WTC11 (cell line): ENCODE measurements around the gene WDR45. TPM values are rescaled to one million over a fixed set of nuclear protein-coding genes. Genes with fewer than 3 reads are reported as not detected.

ENCODE experiments used
- ATAC-seq: fragments of 200-7000 bp; cut with Tn5 transposase; 2 replicates; pipeline ENCODE4 v1.10.0; 2021; ENCODE audit warnings: mild to moderate bottlenecking, moderate library complexity
- CTCF ChIA-PET: fragments of 300-600 bp; sonication (Branson Sonifier 250); formaldehyde crosslinking; loops from one replicate; lab custom pipeline; 2021; ENCODE audit warnings: antibody characterized with exemption; lab: Charles Lee
- POLR2A ChIA-PET: fragments of 350-600 bp; sonication (Branson Sonifier 250); formaldehyde crosslinking; loops from one replicate; lab custom pipeline; 2021; ENCODE audit warnings: antibody characterized with exemption; lab: Charles Lee
- DNase-seq: peaks from one replicate; pipeline ENCODE4 v3.0.0; 2021; ENCODE audit warnings: low spot score
- H3K27ac Mint-ChIP-seq: 2 replicates; pipeline ENCODE4 v1.8.0; 2021; ENCODE audit warnings: mixed read lengths
- H3K27me3 Mint-ChIP-seq: 2 replicates; pipeline ENCODE4 v1.8.0; 2021; ENCODE audit warnings: low read depth, mild to moderate bottlenecking, moderate library complexity, mixed read lengths
- H3K36me3 Mint-ChIP-seq: 2 replicates; pipeline ENCODE4 v1.8.0; 2021; ENCODE audit warnings: mixed read lengths
- H3K4me1 Mint-ChIP-seq: 2 replicates; pipeline ENCODE4 v1.8.0; 2022; ENCODE audit warnings: mixed read lengths
- H3K4me3 Mint-ChIP-seq: 2 replicates; pipeline ENCODE4 v1.8.0; 2021; ENCODE audit warnings: mild to moderate bottlenecking, moderate library complexity, mixed read lengths
- H3K9me3 Mint-ChIP-seq: 2 replicates; pipeline ENCODE4 v1.8.0; 2021; ENCODE audit warnings: mixed read lengths
- ATF1 ChIP-seq: sonication (generic); formaldehyde crosslinking; IDR thresholded peaks from 2 replicates; pipeline ENCODE4 v1.8.1; 2023; ENCODE audit warnings: mild to moderate bottlenecking, moderate library complexity, missing genetic modification reagents
- CBFB ChIP-seq: sonication (generic); formaldehyde crosslinking; IDR thresholded peaks from 2 replicates; pipeline ENCODE4 v1.8.1; 2022; ENCODE audit warnings: mild to moderate bottlenecking, low read depth, missing genetic modification reagents
- ELF4 ChIP-seq: sonication (generic); formaldehyde crosslinking; IDR thresholded peaks from 2 replicates; pipeline ENCODE4 v1.8.1; 2022; ENCODE audit warnings: low read depth, mild to moderate bottlenecking, moderate library complexity, missing genetic modification reagents
- ESRRA ChIP-seq: sonication (generic); formaldehyde crosslinking; IDR thresholded peaks from 2 replicates; pipeline ENCODE4 v1.8.1; 2022; ENCODE audit warnings: mild to moderate bottlenecking, missing genetic modification reagents, borderline replicate concordance
- GABPB1 ChIP-seq: sonication (generic); formaldehyde crosslinking; IDR thresholded peaks from 2 replicates; pipeline ENCODE4 v1.8.1; 2023; ENCODE audit warnings: mild to moderate bottlenecking, missing genetic modification reagents
- JAZF1 ChIP-seq: fragments of 250-450 bp; sonication (Bioruptor Pico); IDR thresholded peaks from 2 replicates; pipeline ENCODE4 v1.9.0; 2021; ENCODE audit warnings: moderate library complexity, mild to moderate bottlenecking, inconsistent platforms
- JUN ChIP-seq: sonication (generic); formaldehyde crosslinking; IDR thresholded peaks from 2 replicates; pipeline ENCODE4 v1.8.0; 2023; ENCODE audit warnings: mild to moderate bottlenecking, missing genetic modification reagents
- MXD4 ChIP-seq: fragments of 250-450 bp; sonication (Bioruptor Pico); IDR thresholded peaks from 2 replicates; pipeline ENCODE4 v1.8.0; 2021; ENCODE audit warnings: mild to moderate bottlenecking, moderate library complexity, borderline replicate concordance
- MYBL2 ChIP-seq: sonication (generic); formaldehyde crosslinking; IDR thresholded peaks from 2 replicates; pipeline ENCODE4 v1.8.1; 2023; ENCODE audit warnings: mild to moderate bottlenecking, moderate library complexity, missing genetic modification reagents
- NFE2L1 ChIP-seq: sonication (generic); formaldehyde crosslinking; IDR thresholded peaks from 2 replicates; pipeline ENCODE4 v1.8.1; 2023; ENCODE audit warnings: missing genetic modification reagents
- NR1H2 ChIP-seq: sonication (generic); formaldehyde crosslinking; IDR thresholded peaks from 2 replicates; pipeline ENCODE4 v1.9.0; 2021; ENCODE audit warnings: mild to moderate bottlenecking, moderate library complexity, missing genetic modification reagents
- SP1 ChIP-seq: sonication (generic); formaldehyde crosslinking; conservative IDR thresholded peaks from 2 replicates; pipeline ENCODE4 v1.8.1; 2022; ENCODE audit warnings: missing genetic modification reagents
- ZNF138 ChIP-seq: sonication (generic); formaldehyde crosslinking; conservative IDR thresholded peaks from 2 replicates; pipeline ENCODE4 v1.8.1; 2022; ENCODE audit warnings: mild to moderate bottlenecking, moderate library complexity, missing genetic modification reagents
- ZNF317 ChIP-seq: sonication (generic); formaldehyde crosslinking; IDR thresholded peaks from 2 replicates; pipeline ENCODE4 v1.8.1; 2023; ENCODE audit warnings: low read depth, mild to moderate bottlenecking, moderate library complexity, missing genetic modification reagents, borderline replicate concordance
- ZNF416 ChIP-seq: fragments of 250-450 bp; sonication (Bioruptor Pico); IDR thresholded peaks from 2 replicates; pipeline ENCODE4 v1.9.0; 2021; ENCODE audit warnings: mild to moderate bottlenecking, inconsistent platforms
- ZNF423 ChIP-seq: fragments of 250-450 bp; sonication (Bioruptor Pico); IDR thresholded peaks from 2 replicates; pipeline ENCODE4 v2.1.2; 2022; ENCODE audit warnings: mild to moderate bottlenecking, moderate library complexity
- total RNA-seq: library from RNA; stranded (reverse); gene quantifications from 3 replicates; pipeline ENCODE4 v1.2.3, GENCODE V29; 2021
- TF ChIP-seq, protein P1 (sequence below): fragments of 250-450 bp; sonication (Bioruptor Pico); IDR thresholded peaks from 2 replicates; pipeline ENCODE4 v1.9.0; 2021; ENCODE audit warnings: mild to moderate bottlenecking, borderline replicate concordance
- TF ChIP-seq, protein P2 (sequence below): sonication (generic); formaldehyde crosslinking; IDR thresholded peaks from 2 replicates; pipeline ENCODE4 v1.8.0; 2022; ENCODE audit warnings: missing genetic modification reagents
- TF ChIP-seq, protein P3 (sequence below): sonication (generic); formaldehyde crosslinking; IDR thresholded peaks from 2 replicates; pipeline ENCODE4 v1.8.1; 2023; ENCODE audit warnings: mild to moderate bottlenecking, missing genetic modification reagents, moderate library complexity
- TF ChIP-seq, protein P4 (sequence below): sonication (generic); formaldehyde crosslinking; IDR thresholded peaks from 2 replicates; pipeline ENCODE4 v1.8.0; 2023; ENCODE audit warnings: missing genetic modification reagents, mild to moderate bottlenecking, borderline replicate concordance
- TF ChIP-seq, protein P5 (sequence below): sonication (generic); formaldehyde crosslinking; IDR thresholded peaks from 2 replicates; pipeline ENCODE4 v1.8.0; 2022; ENCODE audit warnings: mild to moderate bottlenecking, missing genetic modification reagents

Gene WDR45
- total RNA-seq, 1 experiment from 2014 or later = 23.9 TPM

DNA sequence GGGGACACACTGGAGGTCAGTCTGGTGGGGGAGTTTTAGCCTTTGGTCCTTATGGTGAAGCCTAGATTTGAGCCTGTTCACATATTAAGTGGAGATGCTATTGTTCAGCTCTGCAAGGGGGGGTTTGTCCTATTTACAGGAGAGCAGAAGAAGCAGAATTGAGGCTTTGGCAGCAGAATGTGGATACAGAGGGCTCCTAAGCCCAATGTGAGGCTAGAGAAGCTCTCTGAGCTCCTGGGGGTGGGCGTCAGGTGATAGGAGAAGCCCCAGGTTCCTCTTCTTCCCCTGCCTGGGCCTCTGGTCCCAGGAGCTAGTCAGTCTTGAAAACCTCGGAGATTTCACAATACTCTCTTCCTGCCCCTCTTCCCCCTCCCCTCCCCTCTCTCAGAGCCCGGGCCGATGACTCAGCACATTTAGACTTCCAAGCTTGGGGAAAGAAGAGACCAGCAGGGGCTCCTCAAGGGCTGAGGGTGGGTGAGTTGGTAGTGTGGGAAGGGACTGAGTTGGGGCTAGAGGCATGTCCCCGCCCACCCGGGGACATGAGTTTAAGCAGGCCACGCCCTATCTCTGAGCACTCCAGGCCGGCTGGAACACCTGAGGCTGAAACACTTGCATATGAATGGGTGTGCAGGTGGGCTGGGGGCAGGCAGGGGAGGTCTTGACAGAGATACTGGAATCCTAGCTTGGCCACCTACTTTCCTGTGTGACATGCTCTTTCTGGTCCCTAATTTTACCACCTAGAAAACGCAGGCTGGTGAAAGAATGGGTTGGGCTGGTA is 39.9 kb downstream of the WDR45 start:
- peak; percentile 72 for ATAC-seq
- Mint-ChIP-seq H3K27ac (peak overlapping the region; percentile 100), H3K36me3 (peaks cover 24% of the 10 kb centered on the region), H3K27me3 (no peaks in the 10 kb centered on the region), H3K4me1 (peaks cover 29% of the 10 kb centered on the region), H3K9me3 (no peaks in the 10 kb centered on the region), H3K4me3 (peak overlapping the region; percentile 88)
- peak; percentile 85 for DNase-seq
- TF ChIP-seq MYBL2 (CRISPR knock-in tag) (no peak), JAZF1 (no peak), CBFB (CRISPR knock-in tag) (no peak), SP1 (CRISPR knock-in tag) (peak; percentile 36; the same call in 1 of the 2 replicates), NR1H2 (CRISPR knock-in tag) (no peak), ZNF423 (CRISPR knock-in tag) (peak; percentile 41; the same call in 1 of the 2 replicates), NFE2L1 (peak; percentile 83)
- TF ChIP-seq, protein P1, sequence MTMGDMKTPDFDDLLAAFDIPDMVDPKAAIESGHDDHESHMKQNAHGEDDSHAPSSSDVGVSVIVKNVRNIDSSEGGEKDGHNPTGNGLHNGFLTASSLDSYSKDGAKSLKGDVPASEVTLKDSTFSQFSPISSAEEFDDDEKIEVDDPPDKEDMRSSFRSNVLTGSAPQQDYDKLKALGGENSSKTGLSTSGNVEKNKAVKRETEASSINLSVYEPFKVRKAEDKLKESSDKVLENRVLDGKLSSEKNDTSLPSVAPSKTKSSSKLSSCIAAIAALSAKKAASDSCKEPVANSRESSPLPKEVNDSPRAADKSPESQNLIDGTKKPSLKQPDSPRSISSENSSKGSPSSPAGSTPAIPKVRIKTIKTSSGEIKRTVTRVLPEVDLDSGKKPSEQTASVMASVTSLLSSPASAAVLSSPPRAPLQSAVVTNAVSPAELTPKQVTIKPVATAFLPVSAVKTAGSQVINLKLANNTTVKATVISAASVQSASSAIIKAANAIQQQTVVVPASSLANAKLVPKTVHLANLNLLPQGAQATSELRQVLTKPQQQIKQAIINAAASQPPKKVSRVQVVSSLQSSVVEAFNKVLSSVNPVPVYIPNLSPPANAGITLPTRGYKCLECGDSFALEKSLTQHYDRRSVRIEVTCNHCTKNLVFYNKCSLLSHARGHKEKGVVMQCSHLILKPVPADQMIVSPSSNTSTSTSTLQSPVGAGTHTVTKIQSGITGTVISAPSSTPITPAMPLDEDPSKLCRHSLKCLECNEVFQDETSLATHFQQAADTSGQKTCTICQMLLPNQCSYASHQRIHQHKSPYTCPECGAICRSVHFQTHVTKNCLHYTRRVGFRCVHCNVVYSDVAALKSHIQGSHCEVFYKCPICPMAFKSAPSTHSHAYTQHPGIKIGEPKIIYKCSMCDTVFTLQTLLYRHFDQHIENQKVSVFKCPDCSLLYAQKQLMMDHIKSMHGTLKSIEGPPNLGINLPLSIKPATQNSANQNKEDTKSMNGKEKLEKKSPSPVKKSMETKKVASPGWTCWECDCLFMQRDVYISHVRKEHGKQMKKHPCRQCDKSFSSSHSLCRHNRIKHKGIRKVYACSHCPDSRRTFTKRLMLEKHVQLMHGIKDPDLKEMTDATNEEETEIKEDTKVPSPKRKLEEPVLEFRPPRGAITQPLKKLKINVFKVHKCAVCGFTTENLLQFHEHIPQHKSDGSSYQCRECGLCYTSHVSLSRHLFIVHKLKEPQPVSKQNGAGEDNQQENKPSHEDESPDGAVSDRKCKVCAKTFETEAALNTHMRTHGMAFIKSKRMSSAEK = no peak
- TF ChIP-seq, protein P2, sequence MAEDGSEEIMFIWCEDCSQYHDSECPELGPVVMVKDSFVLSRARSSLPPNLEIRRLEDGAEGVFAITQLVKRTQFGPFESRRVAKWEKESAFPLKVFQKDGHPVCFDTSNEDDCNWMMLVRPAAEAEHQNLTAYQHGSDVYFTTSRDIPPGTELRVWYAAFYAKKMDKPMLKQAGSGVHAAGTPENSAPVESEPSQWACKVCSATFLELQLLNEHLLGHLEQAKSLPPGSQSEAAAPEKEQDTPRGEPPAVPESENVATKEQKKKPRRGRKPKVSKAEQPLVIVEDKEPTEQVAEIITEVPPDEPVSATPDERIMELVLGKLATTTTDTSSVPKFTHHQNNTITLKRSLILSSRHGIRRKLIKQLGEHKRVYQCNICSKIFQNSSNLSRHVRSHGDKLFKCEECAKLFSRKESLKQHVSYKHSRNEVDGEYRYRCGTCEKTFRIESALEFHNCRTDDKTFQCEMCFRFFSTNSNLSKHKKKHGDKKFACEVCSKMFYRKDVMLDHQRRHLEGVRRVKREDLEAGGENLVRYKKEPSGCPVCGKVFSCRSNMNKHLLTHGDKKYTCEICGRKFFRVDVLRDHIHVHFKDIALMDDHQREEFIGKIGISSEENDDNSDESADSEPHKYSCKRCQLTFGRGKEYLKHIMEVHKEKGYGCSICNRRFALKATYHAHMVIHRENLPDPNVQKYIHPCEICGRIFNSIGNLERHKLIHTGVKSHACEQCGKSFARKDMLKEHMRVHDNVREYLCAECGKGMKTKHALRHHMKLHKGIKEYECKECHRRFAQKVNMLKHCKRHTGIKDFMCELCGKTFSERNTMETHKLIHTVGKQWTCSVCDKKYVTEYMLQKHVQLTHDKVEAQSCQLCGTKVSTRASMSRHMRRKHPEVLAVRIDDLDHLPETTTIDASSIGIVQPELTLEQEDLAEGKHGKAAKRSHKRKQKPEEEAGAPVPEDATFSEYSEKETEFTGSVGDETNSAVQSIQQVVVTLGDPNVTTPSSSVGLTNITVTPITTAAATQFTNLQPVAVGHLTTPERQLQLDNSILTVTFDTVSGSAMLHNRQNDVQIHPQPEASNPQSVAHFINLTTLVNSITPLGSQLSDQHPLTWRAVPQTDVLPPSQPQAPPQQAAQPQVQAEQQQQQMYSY = no peak
- CTCF ChIA-PET = interaction anchor here (0.9 to 2.5 kb wide), 5 partner anchors 38 to 116 kb away, joined by 3 to 13 read pairs (median 3); partner anchors contain the start of genes GRIPAP1 and KCND1
- POLR2A ChIA-PET = interaction anchor here (0.7 to 2.2 kb wide), 3 partner anchors 9 to 37 kb away, joined by 3 to 8 read pairs (median 4); no protein-coding TSS in a partner anchor

DNA sequence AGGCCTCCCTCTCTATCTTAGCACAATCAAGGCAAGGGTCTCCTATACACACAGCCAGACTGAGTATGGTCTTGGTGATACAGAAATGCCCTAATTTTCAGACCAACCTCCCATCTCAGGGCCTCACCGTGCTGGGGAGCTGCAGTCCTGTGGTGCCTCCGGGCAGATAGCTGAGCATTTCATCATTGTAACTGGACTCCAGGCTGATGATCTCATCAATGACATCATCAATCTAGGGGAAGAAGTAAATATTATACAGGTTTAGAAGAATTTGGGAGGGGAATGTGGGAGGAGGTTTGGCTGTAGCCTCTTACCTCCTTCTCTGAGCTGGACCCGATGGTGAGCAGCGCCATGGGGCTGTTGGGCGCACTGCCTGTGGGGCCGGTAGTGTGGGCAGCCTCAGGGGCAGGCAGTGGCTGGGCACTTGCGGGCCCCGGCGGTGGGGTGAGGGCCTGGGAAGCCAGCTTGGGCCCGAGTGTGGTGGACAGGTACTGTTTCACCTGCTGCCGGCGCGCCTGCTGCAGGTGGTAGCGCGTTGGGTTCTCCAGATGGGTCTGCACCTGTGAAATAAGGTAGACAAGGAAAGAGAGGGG is 41.7 kb downstream of the WDR45 start:
- POLR2A ChIA-PET = no interaction called here
- peaks cover 41% of the 10 kb centered on the region for H3K36me3 Mint-ChIP-seq
- peaks cover 22% of the 10 kb centered on the region for H3K4me1 Mint-ChIP-seq
- H3K27ac Mint-ChIP-seq = peak overlapping the region; percentile 87; the same call in 1 of the 2 replicates
- no peak for DNase-seq
- H3K4me3 Mint-ChIP-seq = no peak overlapping the region
- TF ChIP-seq ATF1 (no peak), ZNF317 (no peak), ZNF423 (CRISPR knock-in tag) (no peak), ZNF416 (CRISPR knock-in tag) (no peak), JUN (no peak), MXD4 (no peak), GABPB1 (CRISPR knock-in tag) (no peak), ESRRA (no peak), ZNF138 (CRISPR knock-in tag) (no peak), ELF4 (CRISPR knock-in tag) (no peak)
- TF ChIP-seq, protein P3, sequence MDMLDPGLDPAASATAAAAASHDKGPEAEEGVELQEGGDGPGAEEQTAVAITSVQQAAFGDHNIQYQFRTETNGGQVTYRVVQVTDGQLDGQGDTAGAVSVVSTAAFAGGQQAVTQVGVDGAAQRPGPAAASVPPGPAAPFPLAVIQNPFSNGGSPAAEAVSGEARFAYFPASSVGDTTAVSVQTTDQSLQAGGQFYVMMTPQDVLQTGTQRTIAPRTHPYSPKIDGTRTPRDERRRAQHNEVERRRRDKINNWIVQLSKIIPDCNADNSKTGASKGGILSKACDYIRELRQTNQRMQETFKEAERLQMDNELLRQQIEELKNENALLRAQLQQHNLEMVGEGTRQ (CRISPR knock-in tag) = no peak
- TF ChIP-seq, protein P4, sequence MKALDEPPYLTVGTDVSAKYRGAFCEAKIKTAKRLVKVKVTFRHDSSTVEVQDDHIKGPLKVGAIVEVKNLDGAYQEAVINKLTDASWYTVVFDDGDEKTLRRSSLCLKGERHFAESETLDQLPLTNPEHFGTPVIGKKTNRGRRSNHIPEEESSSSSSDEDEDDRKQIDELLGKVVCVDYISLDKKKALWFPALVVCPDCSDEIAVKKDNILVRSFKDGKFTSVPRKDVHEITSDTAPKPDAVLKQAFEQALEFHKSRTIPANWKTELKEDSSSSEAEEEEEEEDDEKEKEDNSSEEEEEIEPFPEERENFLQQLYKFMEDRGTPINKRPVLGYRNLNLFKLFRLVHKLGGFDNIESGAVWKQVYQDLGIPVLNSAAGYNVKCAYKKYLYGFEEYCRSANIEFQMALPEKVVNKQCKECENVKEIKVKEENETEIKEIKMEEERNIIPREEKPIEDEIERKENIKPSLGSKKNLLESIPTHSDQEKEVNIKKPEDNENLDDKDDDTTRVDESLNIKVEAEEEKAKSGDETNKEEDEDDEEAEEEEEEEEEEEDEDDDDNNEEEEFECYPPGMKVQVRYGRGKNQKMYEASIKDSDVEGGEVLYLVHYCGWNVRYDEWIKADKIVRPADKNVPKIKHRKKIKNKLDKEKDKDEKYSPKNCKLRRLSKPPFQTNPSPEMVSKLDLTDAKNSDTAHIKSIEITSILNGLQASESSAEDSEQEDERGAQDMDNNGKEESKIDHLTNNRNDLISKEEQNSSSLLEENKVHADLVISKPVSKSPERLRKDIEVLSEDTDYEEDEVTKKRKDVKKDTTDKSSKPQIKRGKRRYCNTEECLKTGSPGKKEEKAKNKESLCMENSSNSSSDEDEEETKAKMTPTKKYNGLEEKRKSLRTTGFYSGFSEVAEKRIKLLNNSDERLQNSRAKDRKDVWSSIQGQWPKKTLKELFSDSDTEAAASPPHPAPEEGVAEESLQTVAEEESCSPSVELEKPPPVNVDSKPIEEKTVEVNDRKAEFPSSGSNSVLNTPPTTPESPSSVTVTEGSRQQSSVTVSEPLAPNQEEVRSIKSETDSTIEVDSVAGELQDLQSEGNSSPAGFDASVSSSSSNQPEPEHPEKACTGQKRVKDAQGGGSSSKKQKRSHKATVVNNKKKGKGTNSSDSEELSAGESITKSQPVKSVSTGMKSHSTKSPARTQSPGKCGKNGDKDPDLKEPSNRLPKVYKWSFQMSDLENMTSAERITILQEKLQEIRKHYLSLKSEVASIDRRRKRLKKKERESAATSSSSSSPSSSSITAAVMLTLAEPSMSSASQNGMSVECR = no peak
- TF ChIP-seq, protein P5, sequence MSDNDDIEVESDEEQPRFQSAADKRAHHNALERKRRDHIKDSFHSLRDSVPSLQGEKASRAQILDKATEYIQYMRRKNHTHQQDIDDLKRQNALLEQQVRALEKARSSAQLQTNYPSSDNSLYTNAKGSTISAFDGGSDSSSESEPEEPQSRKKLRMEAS (CRISPR knock-in tag) = no peak
- TF ChIP-seq, all 79 proteins: peak for 0
- CTCF ChIA-PET = no interaction called here
- no peaks in the 10 kb centered on the region for H3K9me3 Mint-ChIP-seq
- H3K27me3 Mint-ChIP-seq = no peaks in the 10 kb centered on the region
- ATAC-seq = no peak
